Measurements from ENCODE around the gene AMPH.
"Not testable (repeated sequence)": the region's sequence is repeated elsewhere in the genome, so short reads cannot be mapped to it uniquely, and the experiment has no call there.

The AMPH gene

DNA sequence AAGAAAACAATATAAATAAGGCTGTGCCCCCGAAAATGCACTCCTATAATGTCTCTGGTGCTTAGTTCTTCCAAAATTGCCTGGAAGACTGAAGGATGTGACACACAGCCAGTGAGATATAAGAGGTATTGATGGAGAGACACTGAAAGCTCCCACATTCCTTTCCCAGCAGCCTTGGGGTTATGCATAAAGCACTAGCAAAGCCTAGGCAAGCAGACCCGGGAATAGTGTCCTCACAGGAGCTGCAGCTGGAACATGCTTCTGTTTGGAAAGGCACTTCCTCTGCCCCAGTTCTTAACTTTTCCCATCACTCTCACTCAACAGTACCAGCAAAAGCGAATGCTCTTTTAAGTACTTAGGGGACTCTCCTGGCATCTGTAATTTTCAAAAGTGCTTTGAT lies 178.0 kb downstream of the AMPH start:
- no peak for DNase-seq

DNA sequence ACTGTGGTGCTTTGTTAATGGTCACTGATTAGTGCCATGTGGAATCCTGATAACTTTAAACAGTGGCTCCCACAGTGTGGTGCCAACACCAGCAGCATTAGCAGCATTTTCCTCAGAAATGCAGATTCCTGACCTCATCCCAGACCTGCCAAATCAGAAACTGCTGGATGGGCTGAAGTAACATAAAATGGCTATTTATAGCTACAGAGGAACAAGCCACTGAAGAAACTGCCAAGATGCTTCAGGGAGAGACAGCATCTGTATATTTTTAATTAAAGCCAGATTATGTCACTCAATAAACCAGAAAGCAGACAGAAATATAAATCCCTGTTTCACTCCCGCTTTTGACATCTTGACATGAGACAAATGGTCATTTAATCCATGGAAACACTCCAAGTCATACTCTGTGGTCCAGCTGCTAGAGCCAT lies 178.5 kb downstream of the AMPH start:
- DNase-seq: no peak

DNA sequence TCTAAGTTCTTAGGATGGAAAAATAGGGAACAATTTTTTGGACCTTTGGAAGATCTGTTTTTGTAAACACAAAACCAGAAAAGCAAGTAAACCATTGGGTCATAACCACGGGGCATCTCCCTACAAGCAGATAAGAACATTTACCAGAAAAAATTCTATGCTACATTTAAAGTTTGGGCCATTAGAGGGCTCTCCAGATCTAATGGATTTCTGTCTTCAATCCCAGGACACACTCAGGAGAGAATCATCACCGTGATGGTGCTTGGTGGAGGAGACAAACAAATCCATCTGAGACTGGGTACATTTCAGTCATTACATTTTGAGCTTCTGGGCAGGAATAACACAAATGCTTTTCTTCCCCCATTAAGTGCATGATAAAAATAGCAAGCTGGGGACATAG lies 179.3 kb downstream of the AMPH start:
- peak; percentile 12 for DNase-seq

DNA sequence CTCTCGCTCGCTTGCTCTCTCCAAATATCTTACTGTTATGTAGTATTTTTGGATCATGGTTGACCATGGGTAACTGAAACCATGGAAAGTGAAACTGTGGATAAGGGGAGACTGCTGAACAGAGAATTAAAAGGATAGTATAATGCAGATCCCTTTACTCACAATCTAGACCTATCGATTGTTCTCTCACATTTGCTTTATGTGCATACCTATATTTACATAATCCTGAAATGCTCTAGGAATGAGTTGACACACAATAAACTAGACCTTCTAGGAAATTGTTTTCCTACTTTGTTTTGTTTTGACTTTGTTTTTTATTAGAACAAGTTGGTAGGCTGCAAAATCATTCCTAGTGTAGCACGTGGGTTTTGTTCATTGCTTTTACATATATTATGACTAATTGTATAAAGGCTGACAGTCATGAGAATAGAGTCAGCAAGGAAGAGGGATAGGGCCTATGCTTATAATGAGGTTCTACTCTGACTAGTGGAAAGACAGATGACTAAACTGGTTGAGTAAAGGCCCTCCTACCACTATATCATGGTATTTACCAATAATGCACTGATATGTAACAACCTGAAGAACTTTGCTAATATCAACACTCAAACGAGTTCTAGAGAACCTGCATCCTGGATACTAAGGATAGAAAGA lies 182.5 kb downstream of the AMPH start:
- no peak for DNase-seq

DNA sequence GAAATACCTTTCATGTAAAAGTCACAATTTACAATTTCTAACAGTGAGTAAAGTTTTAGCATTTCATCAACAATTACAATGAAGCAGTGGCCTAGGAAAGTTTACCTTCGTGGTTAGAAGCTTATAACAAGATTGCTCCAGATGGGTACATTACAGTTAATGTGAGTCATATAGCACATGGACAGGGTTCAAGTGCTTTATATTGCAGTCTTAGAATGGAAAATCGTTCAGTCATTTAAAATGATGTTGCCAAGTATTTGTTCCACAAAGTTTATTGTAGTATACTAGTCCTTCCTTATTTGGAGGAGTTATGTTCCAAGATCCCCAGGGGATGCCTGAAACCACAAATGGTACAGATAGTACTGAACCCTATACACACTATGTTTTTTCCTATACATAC lies 183.1 kb downstream of the AMPH start:
- DNase-seq: no peak

DNA sequence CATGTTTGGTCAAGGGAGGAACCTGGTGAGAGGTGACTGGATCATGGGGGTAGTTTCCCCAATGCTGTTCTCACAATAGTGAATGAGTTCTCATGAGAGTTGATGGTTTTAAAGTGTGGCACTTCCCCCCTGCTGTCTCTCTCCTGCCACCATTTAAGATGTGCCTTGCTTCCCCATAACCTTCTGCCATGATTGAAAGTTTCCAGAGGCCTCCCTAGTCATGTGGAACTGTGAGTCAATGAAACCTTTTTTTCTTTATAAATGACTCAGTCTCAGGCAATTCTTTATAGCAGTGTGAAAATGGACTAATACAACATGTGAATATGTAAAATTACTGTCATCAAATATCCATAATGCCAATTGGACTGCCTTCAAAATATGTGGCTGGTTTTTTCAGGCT lies 192.2 kb downstream of the AMPH start:
- no peak for DNase-seq

DNA sequence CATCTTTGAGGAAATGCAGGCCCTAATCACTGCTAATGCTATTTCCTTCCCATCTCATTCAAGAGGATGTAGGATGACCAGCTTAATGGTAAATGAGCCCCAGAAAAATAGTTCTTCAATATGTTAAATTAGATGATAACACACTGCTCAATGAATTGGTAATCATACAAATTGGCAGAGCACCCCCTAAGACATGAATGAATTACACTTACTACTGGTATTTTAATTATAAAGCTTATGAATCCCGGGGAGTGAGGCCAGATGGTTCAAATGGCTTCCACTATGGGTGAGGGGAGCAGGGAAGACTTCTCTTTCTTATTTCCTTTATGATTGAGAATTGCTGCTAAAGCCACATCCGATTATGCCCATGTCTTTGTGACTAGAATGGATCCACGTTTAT lies 198.5 kb downstream of the AMPH start:
- no peak for DNase-seq

DNA sequence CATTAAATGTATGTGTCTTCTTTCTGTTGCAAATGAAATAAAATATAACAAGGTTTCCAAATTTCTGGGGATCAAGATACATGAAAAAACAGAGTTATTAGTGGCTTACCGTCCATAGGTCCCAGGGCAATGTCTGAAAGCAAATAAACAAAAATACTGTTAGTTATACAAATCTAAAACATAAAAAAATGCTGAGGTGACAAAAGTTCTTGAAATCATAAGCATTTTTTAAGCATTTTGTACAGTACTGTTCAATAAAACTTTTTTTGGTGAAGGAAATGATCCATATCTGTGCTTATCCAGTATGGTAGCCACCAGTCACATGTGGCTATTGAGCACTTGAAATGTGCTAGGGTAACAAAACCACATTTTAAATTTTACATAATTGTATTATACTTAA lies 199.1 kb downstream of the AMPH start:
- DNase-seq: no peak

DNA sequence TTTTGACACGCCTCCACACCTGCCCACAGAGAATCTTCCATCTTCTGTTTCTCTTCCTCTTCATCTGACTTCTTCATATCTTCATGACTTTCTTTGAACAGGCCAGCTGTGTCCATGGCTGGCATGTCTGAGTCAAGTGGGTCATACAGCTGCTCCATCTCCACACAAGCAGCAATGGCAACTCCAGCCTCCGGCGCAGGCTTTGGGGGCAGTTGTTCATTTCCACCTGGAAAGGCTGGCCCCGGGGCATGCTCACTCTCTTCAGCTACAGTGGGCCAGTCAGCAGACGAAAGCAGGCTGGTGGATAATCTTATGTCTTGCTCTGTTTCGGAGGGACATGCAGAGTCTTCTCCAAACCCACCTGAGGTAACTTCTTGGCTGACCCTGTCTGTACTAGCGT lies 202.1 kb downstream of the AMPH start:
- DNase-seq: no peak

DNA sequence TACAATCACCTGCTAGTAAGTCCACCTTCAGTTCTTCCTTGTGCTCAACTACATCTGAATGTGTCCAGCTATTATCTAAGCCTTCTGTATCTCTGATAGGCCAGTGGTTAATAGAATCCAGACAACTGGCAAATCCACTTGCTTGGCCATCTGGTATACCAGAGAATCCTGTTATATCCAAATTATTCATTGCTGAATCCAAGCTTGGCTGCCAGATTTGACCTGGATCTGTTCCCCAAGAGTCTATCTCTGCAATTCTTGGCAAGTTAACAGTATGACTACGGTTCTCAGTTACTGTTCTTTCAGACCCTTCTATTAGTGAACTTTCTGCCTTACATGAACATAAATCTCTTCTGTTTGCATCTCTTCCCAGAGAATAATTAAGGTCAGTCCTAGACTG lies 203.1 kb downstream of the AMPH start:
- DNase-seq: no peak

DNA sequence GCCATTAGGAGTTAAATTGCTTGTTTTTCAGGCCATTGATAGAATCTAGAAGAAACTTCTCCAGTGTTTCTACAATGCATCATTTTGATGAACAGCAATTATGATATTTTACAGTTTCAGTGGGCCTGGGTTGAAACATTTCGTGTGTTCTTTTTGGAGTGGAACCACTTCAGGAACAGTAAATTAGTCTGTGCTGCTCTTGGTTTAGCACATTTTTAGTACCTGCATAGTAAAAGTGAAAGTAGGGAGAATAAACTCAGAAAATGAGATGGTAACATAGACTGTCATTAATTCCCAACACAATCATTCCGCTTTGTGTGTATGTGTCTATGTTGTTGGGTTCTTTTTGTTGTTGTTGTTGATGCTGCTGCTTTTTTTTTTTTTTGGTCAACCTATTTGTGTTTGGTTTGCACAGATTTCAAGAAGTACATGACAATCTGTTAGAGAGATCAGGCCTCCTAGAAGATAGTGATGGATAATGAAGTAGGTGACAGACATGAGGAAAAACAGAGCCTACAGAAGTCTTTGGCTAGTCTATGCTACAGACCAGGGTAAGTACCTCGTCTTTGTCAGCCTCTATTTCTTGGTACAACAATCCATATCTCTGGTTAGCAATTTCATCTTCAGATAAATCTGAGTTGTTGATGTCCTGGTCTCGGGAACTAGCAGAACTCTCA lies 203.8 kb downstream of the AMPH start:
- no peak for DNase-seq

DNA sequence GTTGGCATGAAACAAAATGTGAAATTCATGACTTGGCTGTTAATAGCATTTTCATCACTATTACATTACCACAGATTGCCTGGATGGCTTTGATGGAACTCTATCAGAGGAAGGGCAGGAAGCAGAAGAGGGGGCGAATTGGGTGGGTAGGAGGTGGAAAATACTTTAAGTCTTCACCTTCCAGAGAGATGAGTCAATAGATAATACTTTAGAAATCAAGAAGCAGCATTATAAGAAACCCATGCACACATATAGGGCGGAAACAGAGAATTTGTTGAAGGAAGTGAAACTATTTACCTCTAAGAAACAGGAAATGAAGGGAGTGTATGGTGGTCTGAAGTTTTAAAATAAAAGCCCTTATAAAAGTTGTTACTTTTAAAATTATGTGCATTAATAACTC lies 205.7 kb downstream of the AMPH start:
- DNase-seq: no peak

DNA sequence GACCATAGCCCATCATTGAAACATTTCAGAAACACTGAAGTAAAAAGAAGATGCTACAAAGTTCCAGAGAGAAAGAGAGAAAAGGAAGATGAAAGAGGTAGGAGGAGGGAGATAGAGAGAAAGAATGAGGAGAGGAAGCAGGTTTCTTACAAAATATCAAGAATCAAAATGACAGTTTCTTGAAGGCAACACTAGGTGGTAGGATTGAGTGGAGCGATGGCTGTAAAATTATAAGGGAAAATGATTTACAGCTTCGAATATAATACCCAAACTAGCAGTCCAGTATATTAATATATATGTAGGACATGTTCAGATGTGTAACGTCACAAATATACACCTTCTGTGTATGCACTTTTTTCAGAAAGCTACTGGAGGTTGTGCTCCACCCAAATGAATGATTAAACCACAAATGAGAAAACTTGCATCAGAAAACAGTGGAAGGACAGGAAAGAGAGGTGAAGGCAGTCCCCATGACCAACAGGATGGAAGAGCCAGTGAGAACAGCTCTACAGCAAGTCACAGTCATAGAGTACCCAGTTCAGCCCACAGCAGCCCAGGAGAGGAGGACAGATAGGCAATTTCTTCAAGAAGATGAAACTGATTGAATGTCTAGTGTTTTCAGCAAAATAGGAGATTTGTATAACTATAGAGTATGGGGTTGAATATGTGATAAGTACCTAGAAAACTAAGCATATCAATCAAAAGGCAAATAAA lies 206.3 kb downstream of the AMPH start:
- DNase-seq: no peak

DNA sequence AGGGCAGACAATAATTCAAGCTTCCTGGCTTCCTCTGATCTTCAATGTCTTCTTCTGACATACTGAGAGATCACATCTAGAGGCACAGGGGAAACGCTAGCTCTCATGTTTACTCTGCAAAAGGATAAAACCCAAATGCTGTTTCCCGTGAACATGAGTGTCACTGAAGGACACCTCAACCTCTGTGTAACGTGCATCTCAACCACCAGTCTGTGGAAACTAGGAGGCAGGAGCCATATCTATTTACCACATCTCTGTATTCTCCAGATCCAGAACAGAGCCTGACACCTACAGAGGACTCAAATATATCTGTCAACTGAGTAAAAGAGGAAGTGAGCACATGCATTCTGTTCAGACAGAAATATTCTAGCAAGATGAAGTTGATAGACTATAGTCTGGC lies 217.4 kb downstream of the AMPH start:
- DNase-seq: no peak

DNA sequence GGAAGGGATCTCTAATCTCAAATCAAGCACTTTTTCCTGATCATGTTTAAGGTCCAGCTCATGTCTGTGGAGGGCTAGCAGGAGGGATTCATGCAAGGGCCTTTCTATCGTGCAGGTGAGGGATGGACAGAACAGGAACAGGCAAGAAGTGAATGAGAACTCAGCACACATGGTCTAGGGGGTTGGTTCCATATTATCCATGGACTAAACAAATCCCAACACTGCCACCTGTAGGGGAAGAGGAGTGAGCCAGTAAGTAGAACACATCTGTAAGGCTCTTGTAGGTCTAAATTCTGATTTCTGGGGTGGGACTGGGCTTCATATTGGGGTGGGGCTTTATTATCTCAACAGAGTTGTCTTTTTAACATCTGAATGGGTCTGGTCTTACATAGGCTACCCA lies 219.8 kb downstream of the AMPH start:
- no peak for DNase-seq

DNA sequence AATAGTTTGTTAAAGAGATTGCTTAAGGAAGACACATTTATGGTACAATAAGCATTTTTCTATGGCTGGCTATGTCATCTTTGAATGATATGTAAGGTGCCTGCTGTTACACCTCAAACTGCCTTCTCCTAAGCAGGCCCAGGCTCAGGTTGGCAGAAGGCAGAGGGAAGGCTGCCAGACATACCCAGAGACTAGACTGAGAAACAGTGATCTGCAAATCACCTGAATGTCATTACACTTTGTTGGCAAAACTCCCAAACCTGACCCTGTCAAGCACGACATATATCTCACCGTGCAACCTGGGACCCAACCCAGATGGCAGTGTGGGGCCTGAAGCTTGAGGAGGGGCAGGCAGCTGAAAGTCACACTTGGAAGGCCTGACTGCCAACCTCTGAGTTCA lies 221.1 kb downstream of the AMPH start:
- DNase-seq: peak; percentile 84

DNA sequence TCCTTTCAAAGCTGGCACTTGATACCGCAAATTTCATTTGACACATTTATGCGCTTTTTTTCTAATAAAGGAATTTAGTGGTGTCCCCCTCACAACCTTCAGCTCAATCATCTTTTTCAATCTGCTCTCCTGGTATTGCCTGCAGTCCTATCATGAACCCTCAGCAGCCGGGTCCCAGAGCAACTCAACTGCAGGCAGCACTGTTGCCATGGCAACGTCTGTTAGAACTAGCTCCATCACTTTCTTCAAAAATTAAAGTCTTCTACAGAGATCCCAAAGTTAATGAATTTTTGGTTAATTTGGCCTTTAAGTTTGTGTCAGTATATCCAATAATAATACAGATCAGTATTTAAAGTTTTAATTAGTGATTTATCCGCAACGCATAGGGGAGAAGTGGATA lies 221.6 kb downstream of the AMPH start:
- no peak for DNase-seq

DNA sequence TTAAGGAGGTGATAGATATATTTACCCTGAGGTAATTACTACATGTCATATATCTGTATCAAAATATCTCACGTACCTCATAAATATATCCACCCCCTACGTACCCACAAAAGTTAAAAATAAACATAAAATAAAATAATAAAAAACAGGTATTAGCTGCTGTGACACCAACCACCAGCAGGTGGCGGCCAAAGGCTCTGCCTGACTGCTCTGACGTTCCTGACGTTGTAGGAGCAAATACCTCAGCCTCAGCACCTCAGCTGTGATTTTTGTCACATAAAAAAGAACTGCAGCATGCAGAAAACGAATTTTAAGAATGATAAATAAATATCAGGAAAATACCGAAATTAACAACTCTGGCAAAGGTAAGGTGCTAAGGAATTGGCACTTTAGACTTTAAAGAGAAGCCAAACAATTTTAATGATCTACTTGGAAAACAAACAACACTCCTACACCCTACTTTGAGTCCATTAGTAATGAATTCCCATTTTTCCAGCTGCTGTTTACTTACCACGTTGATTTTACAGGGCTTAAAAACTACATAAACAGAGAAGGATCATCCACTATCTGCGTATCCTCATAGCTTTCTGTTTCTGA lies 232.3 kb downstream of the AMPH start:
- DNase-seq: peak; percentile 38

DNA sequence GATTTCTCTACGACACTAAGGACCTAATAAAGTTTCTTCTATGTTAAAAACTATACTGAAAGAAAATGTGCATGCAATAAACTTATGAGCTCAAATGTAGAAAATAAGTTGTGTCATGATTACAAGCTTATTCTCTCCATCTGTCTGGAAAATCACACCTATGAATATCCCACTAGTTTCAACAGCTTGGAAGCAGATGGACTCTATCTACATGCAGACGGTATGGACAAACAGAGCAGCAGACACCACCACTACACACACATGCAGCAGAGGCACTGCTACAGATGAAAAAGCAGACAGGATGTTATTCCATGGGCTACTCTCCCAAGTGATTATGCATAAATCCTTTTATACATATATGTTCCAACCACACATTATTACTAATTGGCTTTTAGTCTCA lies 234.3 kb downstream of the AMPH start:
- no peak for DNase-seq

DNA sequence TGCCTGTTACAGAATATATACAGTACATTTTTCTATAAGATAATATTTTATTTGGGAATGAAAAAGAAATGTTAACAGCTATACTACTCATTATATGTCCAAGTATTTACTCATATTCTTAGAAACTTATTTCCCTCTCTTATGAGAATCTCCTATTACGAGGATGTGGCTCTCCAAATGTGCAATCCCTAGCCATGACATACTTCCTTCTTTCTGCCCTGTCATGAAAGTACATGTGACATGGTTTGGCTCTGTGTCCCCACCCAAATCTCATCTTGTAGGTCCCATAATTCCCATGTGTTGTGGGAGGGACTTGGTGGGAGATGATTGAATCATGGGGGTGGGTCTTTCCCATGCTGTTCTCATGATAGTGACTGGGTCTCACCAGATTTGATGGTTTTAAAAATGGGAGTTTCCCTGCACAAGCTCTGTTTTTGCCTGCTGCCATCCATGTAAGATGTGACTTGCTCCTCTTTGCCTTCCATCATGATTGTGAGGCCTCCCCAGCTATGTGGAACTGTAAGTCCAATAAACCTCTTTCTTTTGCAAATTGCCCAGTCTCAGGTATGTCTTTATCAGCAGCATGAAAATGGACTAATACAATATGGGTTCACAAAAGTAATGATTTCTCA lies 235.1 kb downstream of the AMPH start:
- DNase-seq: not testable (repeated sequence)

DNA sequence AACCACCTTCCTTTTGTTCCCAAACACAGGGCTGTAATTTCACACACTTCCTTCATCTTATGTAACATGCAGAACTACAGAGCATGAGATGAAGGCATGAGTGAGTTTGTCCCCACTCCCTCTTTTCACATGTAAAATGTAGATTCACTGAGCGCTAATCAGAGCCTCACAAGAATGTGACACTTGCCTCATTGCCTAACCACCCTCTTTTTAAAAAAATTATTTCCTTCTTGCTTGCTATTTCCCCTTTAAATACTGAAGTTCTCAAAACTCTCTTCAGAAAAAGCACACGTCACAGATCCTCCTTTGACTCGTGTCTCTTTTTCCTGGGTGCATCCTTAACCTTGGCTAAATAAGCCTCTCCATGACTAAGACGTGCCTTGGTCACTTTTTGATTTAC lies 236.5 kb downstream of the AMPH start:
- DNase-seq: no peak

DNA sequence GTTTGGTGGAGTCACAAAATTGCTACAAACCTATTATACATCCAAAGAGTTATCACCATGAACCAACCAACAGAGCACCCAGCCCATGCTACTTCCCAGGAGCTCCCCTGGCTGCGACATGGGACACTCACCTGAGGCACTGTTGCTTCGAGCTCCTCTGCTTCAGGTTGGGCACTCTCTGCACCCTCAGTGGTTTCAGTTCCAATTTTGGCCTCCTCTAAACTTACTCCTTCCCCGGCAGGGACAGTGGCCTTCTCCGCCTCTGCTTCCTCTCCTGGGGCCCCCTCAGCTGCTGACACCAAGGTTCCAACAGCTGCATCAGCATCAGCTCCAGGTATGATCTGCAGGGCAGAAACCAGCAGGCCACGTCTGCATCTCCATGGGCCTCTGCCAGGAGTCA lies 237.3 kb downstream of the AMPH start:
- DNase-seq: no peak

DNA sequence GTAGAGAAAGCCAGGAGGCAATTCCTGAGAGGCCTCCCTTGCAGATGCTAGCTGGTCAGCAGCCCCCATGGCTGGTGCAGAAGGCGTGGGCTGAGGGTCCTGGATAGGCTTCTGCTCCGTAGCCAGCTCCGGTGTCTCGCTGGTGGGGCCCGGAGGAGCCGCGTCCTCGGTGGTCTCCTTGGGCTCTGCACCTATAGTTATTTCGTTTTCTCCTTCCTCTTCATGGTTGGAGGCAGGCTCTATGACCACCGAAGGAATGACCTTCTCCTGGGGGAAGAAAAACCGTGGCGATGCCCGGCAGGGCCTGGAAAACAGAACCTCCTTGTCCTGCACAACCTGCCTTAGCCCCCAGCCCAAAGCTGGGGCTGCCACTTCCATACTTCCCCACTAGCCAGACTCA lies 239.4 kb downstream of the AMPH start:
- DNase-seq: no peak

DNA sequence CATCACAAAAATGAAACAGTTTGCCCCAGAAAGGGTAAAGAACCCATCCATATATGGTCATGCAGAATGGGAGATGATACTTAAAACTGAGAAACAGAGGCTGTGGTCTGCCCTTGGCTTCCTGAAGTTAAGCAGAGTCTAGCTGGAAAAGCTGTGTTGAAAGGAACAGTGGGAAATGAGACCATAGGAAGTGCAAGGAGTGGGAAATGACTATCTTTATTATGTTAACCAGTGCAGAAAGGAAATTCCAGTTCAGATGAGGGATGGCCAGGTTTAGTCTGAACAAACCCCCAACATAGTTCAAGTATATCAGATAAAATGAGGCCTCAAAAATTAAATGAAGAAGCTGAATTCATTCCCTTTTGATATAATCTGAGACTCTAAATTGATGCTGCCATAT lies 245.5 kb downstream of the AMPH start:
- no peak for DNase-seq
